Mesodermal cell (in vitro differentiated cells): ENCODE measurements around the gene USP20. TPM values are rescaled to one million over a fixed set of nuclear protein-coding genes. Genes with fewer than 3 reads are reported as not detected.
"Not testable (repeated sequence)": the region's sequence is repeated elsewhere in the genome, so short reads cannot be mapped to it uniquely, and the experiment has no call there.

Source experiments
- H3K27ac ChIP-seq: 2 replicates; pipeline ENCODE4 v1.7.0; 2013; ENCODE audit warnings: mild to moderate bottlenecking, low read depth, low read length, moderate library complexity; ENCODE audit not compliant: severe bottlenecking
- H3K36me3 ChIP-seq: 2 replicates; pipeline ENCODE4 v1.7.1; 2013; ENCODE audit warnings: mild to moderate bottlenecking, low read length, moderate library complexity; ENCODE audit not compliant: control insufficient read depth, insufficient read depth
- H3K4me1 ChIP-seq: one replicate; pipeline ENCODE4 v1.7.1; 2013; ENCODE audit warnings: mild to moderate bottlenecking, low read length; ENCODE audit not compliant: insufficient read depth, control insufficient read depth, poor library complexity, severe bottlenecking
- H3K4me3 ChIP-seq: 2 replicates; pipeline ENCODE4 v1.7.0; 2013; ENCODE audit warnings: low read length, control low read depth, mild to moderate bottlenecking; ENCODE audit not compliant: insufficient read depth, poor library complexity, severe bottlenecking; ENCODE audit errors: extremely low read depth
- H3K9me3 ChIP-seq: 2 replicates; pipeline ENCODE4 v1.7.1; 2013; ENCODE audit warnings: mild to moderate bottlenecking, low read length, moderate library complexity; ENCODE audit not compliant: control insufficient read depth
- WGBS, 2 experiments: methylation state at CpG; one replicate each; pipeline ENCODE4 v1.1.5; 2013; ENCODE audit warnings: missing lambda C conversion rate in 2 of 2; ENCODE audit not compliant: insufficient coverage in 2 of 2; 5-methylcytosine and 5-hydroxymethylcytosine counted together
- polyA plus RNA-seq, 2 experiments: library from polyadenylated mRNA; stranded (reverse); fragments of 50-300 nt; gene quantifications; one replicate each; pipeline ENCODE4 v1.2.3, GENCODE V29; 2013

The USP20 gene
- polyA plus RNA-seq (2013, experiment 1 of 2) = 19.9 TPM
- polyA plus RNA-seq (2013, experiment 2 of 2) = 15.3 TPM

DNA sequence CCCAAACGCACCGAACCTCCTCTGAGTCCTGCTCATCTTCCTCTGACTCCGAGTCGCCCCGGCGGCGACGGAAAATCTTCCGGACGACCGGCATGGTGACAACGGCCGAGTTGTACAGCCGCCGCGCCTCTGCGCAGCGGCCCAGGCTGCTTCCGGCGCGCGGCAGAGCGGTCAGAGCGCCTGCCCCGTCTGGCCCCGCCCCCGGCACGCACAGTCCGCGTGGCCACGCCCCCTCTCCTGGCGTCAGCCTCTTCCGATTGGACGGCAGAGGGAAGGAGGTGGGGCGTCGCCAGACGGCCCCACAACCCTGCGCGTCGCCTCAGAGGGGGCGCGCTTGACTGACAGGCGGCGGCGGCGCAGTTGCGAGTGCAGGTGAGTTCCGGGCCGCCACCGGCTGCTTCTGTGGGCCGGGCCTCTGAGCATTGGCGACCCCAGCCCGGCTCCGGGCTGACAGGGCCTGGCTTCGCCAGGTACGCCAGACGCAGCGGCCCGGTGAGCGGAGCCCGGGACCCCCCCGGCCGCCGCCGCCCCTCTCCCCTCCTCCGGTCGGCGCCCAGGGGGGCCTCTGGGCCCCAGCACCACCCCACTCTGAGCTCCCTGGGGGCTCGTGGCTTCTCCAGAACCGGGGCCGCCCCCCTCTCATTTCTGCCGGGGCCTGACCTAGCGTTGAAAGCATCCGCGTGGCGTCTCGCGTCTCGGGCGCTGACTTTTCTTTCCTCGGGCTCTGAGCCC, at the start of gene USP20, which contains the start of gene C9orf78:
Gene USP20 (plus strand): TSS at position 331 of the 732 bp plus-strand sequence. CDS start 17,098 bp downstream, outside the sequence.
Gene C9orf78 (minus strand): TSS at position 148 of the 732 bp plus-strand sequence. CDS start 54 bp downstream, at position 94.
- peak within 1 kb of the TSS; percentile 99 for H3K4me3 ChIP-seq
- WGBS, 2 experiments = 0% methylated on average over 56 to 75 of the region's 81 CpGs
- H3K4me1 ChIP-seq = peaks cover 25% of the 10 kb centered on the region
- peak within 1 kb of the TSS; percentile 41 for H3K27ac ChIP-seq
- peaks cover 36% of the 10 kb centered on the region for H3K36me3 ChIP-seq
- H3K9me3 ChIP-seq = no peaks in the 10 kb centered on the region

- Histone ChIP-seq H3K36me3 (no peaks in the 10 kb centered on the region), H3K4me3 (no peak overlapping the region), H3K9me3 (no peaks in the 10 kb centered on the region), H3K27ac (no peak overlapping the region), H3K4me1 (no peaks in the 10 kb centered on the region)
- no CpG with 5 or more reads among the region's 1 CpG for WGBS, 2 experiments
Measured at GRCh38 chr9:129785866-129786265, 49.4 kb upstream of the USP20 start.

DNA sequence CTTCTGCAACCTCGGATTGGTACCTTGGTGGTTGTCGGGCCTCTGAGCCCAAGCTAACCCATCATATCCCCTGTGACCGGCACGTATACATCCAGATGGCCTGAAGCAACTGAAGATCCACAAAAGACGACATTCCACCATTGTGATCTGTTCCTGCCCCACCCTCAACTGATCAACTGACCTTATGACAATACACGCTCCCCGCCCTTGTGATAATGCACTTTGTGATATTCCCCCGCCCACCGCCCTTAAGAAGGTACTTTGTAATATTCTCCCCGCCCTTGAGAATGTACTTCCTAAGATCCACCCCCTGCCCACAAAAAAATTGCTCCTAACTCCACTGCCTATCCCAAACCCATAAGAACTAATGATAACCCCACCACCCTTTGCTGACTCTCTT, 48.8 kb upstream of the USP20 start:
- H3K27ac ChIP-seq = no peak overlapping the region

DNA sequence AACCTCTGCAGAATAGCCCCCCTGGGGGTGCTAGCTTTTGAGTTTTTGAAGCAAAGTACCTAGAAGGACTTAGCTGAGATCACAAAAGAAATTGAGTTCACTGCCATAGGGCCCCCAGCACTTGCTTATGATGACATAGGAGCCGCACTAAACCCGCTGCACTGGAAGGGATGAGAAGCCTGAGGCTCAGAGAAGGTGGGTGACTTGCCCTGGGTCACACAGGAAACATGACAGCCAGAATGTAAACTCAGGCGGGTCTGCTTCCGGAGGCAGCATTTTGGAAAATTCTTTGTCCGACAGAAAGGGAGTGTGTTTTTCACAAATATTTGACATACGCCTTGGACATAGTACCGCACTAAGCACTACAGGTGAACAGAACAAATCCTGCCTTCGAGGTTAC, 40.7 kb upstream of the USP20 start:
- WGBS, 2 experiments = 87 to 92% methylated on average over 8 of the region's 8 CpGs
- Histone ChIP-seq H3K4me1 (no peaks in the 10 kb centered on the region), H3K27ac (no peak overlapping the region), H3K4me3 (no peak overlapping the region), H3K9me3 (no peaks in the 10 kb centered on the region), H3K36me3 (no peaks in the 10 kb centered on the region)

More for the DNA sequence above, 48.8 kb upstream of the USP20 start:
- Histone ChIP-seq H3K4me1 (no peaks in the 10 kb centered on the region), H3K36me3 (no peaks in the 10 kb centered on the region), H3K4me3 (no peak overlapping the region), H3K9me3 (no peaks in the 10 kb centered on the region)
- 83 to 87% methylated on average over 9 to 10 of the region's 10 CpGs for WGBS, 2 experiments

GRCh38 chr9:129796029-129796428, 39.2 kb upstream of the USP20 start:
- H3K9me3 ChIP-seq, H3K36me3 ChIP-seq, H3K4me1 ChIP-seq, H3K27ac ChIP-seq, H3K4me3 ChIP-seq: not testable (repeated sequence)
- WGBS, 2 experiments = 74 to 100% methylated on average over 1 to 2 of the region's 2 CpGs

- H3K9me3 ChIP-seq = no peaks in the 10 kb centered on the region
- no peaks in the 10 kb centered on the region for H3K36me3 ChIP-seq
- H3K4me1 ChIP-seq = no peaks in the 10 kb centered on the region
- H3K27ac ChIP-seq = no peak overlapping the region
- H3K4me3 ChIP-seq = no peak overlapping the region
- 25 to 68% methylated on average over 1 to 2 of the region's 6 CpGs for WGBS, 2 experiments
Measured at GRCh38 chr9:129798973-129799372, 36.3 kb upstream of the USP20 start.

DNA sequence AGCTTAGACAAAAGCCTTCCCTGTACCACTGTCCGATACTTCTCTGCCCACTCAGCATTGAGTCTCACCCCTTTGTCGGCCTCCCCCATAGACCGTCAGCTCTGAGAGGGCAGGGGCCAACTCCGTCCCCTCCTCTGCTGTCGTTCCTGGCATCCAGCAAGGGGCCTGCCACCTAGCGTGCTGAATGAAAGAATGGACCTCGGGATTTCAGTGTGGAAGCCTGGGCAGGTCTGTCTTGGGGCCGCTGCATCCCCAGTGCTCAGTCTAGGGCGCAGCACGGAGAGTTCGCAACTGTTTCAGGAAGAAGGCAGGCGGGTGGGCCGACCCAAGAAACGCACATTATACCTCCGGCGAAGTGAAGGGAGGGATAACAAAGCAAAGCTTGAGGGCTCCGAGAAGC, 33.8 kb upstream of the USP20 start:
- Histone ChIP-seq H3K4me1 (no peaks in the 10 kb centered on the region), H3K36me3 (peaks cover 15% of the 10 kb centered on the region), H3K4me3 (no peak overlapping the region), H3K9me3 (no peaks in the 10 kb centered on the region), H3K27ac (no peak overlapping the region)
- 90 to 95% methylated on average over 13 to 17 of the region's 17 CpGs for WGBS, 2 experiments

DNA sequence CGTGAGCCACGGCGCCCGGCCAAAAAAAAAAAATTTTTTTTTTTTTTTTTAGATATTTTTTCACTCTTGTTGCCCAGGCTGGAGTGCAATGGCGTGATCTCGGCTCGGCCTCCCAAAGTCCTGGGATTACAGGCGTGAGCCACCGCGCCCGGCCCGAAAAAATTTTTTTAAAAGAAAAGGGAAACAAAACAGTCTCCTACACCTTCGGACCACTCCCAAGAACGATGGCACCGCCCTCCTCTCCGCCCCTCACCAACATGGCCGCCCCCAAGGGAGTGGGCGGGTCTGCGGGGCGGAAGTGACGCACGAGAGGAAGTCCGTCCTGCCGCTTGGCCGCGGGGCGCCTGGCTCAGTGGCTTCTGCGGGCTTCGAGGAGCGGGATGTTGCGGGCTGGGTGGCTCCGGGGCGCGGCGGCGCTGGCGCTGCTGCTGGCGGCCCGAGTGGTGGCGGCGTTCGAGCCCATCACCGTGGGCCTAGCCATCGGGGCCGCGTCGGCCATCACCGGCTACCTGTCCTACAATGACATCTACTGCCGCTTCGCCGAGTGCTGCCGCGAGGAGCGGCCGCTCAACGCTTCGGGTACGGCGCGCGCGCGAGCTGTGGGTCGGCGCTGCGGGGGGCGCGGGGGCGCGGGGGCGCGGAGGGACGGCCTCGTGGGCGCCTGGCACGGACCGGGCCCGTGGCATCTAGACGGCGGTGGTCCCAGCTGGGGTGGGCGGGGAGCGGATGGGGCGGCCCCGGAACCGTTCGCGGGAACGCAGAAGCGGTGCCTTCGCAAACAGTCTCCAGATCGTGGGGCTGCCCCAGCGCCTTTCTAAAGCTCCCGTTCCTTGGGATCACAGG, 32.2 kb upstream of the USP20 start, which contains the start of gene TOR1B:
Gene TOR1B (plus strand): TSS at position 352 of the 843 bp plus-strand sequence. CDS start 29 bp downstream, at position 381.
- H3K36me3 ChIP-seq = peaks cover 30% of the 10 kb centered on the region
- peak within 1 kb of the TSS; percentile 88 for H3K4me3 ChIP-seq
- no peaks in the 10 kb centered on the region for H3K4me1 ChIP-seq
- no peak within 1 kb of the TSS for H3K27ac ChIP-seq
- WGBS, 2 experiments = 0 to 2% methylated on average over 42 to 63 of the region's 93 CpGs
- H3K9me3 ChIP-seq = no peaks in the 10 kb centered on the region

- H3K9me3 ChIP-seq = no peaks in the 10 kb centered on the region
- peak overlapping the region; percentile 88 for H3K4me3 ChIP-seq
- no peaks in the 10 kb centered on the region for H3K4me1 ChIP-seq
- peaks cover 32% of the 10 kb centered on the region for H3K36me3 ChIP-seq
- no peak overlapping the region for H3K27ac ChIP-seq
- 3 to 4% methylated on average over 13 to 14 of the region's 14 CpGs for WGBS, 2 experiments
Measured at GRCh38 chr9:129803676-129804060, 31.6 kb upstream of the USP20 start.

GRCh38 chr9:129806061-129806460, 29.2 kb upstream of the USP20 start:
- no peaks in the 10 kb centered on the region for H3K4me1 ChIP-seq
- H3K27ac ChIP-seq = no peak overlapping the region
- H3K9me3 ChIP-seq = no peaks in the 10 kb centered on the region
- 74 to 80% methylated on average over 2 to 3 of the region's 4 CpGs for WGBS, 2 experiments
- no peak overlapping the region for H3K4me3 ChIP-seq
- H3K36me3 ChIP-seq = peaks cover 55% of the 10 kb centered on the region
